Transverse colon (tissue), 4 donors: Measurements from ENCODE around the gene IFIT2. TPM values are rescaled to one million over a fixed set of nuclear protein-coding genes. Genes with fewer than 3 reads are reported as not detected.

Experiments
- DNase-seq: peaks from one replicate; pipeline ENCODE4 v3.0.0-alpha.2; 2019
- H3K27ac ChIP-seq, 4 donors: fragments of 200-600 bp; sonication (generic); 2 replicates each; pipeline ENCODE4 v1.5.1; 2016 to 2018; ENCODE audit warnings: inconsistent platforms in 4 of 4
- H3K27me3 ChIP-seq: fragments of 200-600 bp; sonication (generic); 2 replicates; pipeline ENCODE4 v1.5.1; 2017; ENCODE audit warnings: inconsistent platforms
- H3K36me3 ChIP-seq, 4 donors: fragments of 200-600 bp; sonication (generic); 2 replicates each; pipeline ENCODE4 v1.5.1; 2017 to 2019; ENCODE audit warnings: inconsistent platforms in 4 of 4
- H3K4me1 ChIP-seq, 4 donors: fragments of 200-600 bp; sonication (generic); 2 replicates each; pipeline ENCODE4 v1.5.1; 2017 to 2020; ENCODE audit warnings: inconsistent platforms in 4 of 4
- H3K4me3 ChIP-seq, 4 donors: fragments of 200-600 bp; sonication (generic); 1 replicate in 1 of 4; 2 replicates in 3 of 4; pipeline versions ENCODE4 v1.5.1 to v1.6.1; 2017 to 2019; ENCODE audit warnings: inconsistent platforms in 4 of 4
- H3K9me3 ChIP-seq, 2 donors: fragments of 200-600 bp; sonication (generic); 2 replicates each; pipeline ENCODE4 v1.5.1; 2017 to 2019; ENCODE audit warnings: inconsistent platforms in 2 of 2
- EP300 ChIP-seq: sonication (generic); formaldehyde crosslinking; IDR thresholded peaks from one replicate; pipeline ENCODE4 v1.6.1; 2017; ENCODE audit warnings: antibody characterized with exemption, low read depth
- POLR2A ChIP-seq: fragments of 450-650 bp; IDR thresholded peaks from one replicate; pipeline ENCODE4 v1.6.1; 2016; ENCODE audit warnings: antibody characterized with exemption, mild to moderate bottlenecking, moderate library complexity
- POLR2AphosphoS5 ChIP-seq, 3 donors: sonication (generic); formaldehyde crosslinking; IDR thresholded peaks; one replicate each; pipeline ENCODE4 v1.6.1; 2016; ENCODE audit warnings: antibody characterized with exemption in 3 of 3
- WGBS, 2 donors: methylation state at CpG; one replicate each; pipeline ENCODE4 v1.1.5; 2018; ENCODE audit warnings: low coverage in 1 of 2; 5-methylcytosine and 5-hydroxymethylcytosine counted together
- in situ Hi-C, 4 donors: fragments of 200-750 bp; cut with MboI; loops; one replicate each; pipeline versions ENCODE4 v1.15.0 to v1.15.1; 2017; ENCODE audit warnings: low sequenced_read_pairs in 3 of 4, low pct_ligation_motif_present in 1 of 4, low pct_unique_long_range_greater_than_20kb in 1 of 4
- intact Hi-C: fragments of 100-400 bp; cut with DNase I; formaldehyde crosslinking; loops from one replicate; pipeline ENCODE4 v1.15.1; 2023; ENCODE audit warnings: low total_unique reads
- total RNA-seq, 4 donors: library from RNA; depleted of rRNA; stranded (reverse); fragments of >200 nt; gene quantifications; one replicate each; pipeline ENCODE4 v1.1.0, GENCODE V29; 2016
- TF ChIP-seq, protein P1 (sequence below), 5 experiments: fragments of 200-600 bp in 3 of 5; fragments of 450-650 bp in 2 of 5; sonication (generic) in 3 of 5; IDR thresholded peaks; 1 replicate in 2 of 5; 2 replicates in 3 of 5; pipeline ENCODE4 v1.5.1; 2016 to 2017; ENCODE audit warnings: antibody characterized with exemption in 5 of 5, inconsistent platforms in 3 of 5, mild to moderate bottlenecking in 2 of 5, moderate library complexity in 1 of 5

Gene IFIT2
- total RNA-seq, 4 donors from 2014 or later = 0.20 to 7.0 (median 2.3) TPM

DNA sequence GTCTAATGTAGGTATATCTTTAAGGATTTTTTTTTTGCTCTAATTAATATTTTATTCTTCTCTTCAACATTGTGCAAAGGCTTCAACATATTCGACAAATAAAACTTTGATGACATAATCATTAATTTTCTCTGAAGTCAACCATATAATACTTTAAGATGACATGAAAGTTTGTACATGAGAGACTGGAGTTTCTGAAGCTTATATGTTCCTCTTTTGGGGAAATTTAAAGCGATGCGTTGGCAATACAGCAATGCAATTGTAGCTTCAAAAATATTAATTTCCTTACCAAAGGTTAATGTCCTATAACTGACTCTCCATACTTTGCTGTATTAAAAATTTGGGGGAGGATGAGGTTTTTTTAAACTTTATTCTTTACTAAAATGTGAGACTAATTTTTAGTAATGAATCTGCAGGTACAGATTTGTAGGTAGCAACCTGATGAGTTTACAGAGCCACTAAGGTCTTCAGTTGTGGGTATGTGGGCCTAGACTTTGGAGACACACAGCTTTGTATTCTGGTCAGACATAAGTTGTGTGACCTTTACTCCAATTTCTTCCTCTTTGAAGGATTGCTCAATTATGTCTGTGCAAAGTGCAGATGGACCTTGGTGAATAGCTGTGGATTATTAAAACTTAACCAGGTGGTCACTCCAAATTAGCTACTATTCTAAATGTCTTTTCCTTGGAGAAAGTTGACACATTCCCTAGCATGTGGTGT lies 32.3 kb upstream of the IFIT2 start:
- Histone ChIP-seq H3K27ac (no peak overlapping the region), H3K9me3 (no peaks in the 10 kb centered on the region), H3K27me3 (no peaks in the 10 kb centered on the region), H3K4me1 (peaks cover 0 to 7% (median 2%) of the 10 kb centered on the region in 4 donors), H3K4me3 (no peak overlapping the region), H3K36me3 (no peaks in the 10 kb centered on the region)
- 89 to 91% methylated on average over 3 of the region's 3 CpGs for WGBS, 2 donors
- TF ChIP-seq, protein P1, sequence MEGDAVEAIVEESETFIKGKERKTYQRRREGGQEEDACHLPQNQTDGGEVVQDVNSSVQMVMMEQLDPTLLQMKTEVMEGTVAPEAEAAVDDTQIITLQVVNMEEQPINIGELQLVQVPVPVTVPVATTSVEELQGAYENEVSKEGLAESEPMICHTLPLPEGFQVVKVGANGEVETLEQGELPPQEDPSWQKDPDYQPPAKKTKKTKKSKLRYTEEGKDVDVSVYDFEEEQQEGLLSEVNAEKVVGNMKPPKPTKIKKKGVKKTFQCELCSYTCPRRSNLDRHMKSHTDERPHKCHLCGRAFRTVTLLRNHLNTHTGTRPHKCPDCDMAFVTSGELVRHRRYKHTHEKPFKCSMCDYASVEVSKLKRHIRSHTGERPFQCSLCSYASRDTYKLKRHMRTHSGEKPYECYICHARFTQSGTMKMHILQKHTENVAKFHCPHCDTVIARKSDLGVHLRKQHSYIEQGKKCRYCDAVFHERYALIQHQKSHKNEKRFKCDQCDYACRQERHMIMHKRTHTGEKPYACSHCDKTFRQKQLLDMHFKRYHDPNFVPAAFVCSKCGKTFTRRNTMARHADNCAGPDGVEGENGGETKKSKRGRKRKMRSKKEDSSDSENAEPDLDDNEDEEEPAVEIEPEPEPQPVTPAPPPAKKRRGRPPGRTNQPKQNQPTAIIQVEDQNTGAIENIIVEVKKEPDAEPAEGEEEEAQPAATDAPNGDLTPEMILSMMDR (IDR thresholded peaks at IDR 0.05) = no peak
- TF ChIP-seq EP300 (no peak), POLR2AphosphoS5 (IDR thresholded peaks at IDR 0.05) (no peak), POLR2A (no peak)
- intact Hi-C loops = no loop called here
- DNase-seq = no peak
- in situ Hi-C loops = no loop called here

DNA sequence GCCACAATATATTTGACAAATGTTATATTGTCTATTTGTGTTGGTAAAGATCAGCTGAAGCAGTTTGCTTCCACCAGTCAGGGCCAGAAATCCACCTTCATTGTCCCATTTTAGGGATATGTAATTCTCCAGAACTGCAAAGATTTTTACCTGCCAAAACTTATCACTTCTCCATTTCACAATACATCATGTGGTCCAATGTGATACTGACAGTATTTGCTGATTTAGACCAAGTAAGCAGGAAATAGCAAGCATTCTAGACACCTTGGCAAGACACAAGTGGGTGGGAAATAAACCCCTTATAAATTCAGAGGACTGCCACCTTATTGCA lies 31.7 kb upstream of the IFIT2 start:
- H3K9me3 ChIP-seq = no peaks in the 10 kb centered on the region
- H3K4me3 ChIP-seq = no peak overlapping the region
- H3K36me3 ChIP-seq = no peaks in the 10 kb centered on the region
- in situ Hi-C loops = no loop called here
- no peaks in the 10 kb centered on the region for H3K27me3 ChIP-seq
- H3K4me1 ChIP-seq = peaks cover 0 to 9% (median 2%) of the 10 kb centered on the region in 4 donors
- no peak for DNase-seq
- no peak overlapping the region for H3K27ac ChIP-seq
- TF ChIP-seq, protein P1 (IDR thresholded peaks at IDR 0.05) = no peak
- TF ChIP-seq POLR2AphosphoS5 (IDR thresholded peaks at IDR 0.05) (no peak), EP300 (no peak), POLR2A (no peak)
- intact Hi-C loops = no loop called here

DNA sequence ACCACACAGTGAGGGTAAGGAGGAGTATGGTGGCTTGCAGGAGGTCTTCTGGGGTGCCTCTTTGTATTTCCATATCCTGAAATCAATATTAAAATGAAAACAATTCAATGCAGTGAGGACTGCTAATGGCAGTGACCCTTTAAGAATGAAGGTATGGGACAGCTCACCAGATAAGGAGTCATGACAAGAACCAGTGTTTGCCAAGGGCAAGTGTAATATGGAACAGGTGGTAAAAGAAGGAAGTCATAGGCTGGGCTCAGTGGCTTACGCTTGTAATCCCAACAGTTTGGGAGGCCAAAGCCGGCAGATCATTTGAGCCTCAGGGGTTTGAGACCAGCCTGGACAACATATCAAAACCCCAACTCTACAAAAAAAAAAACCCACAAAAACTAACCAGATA lies 30.3 kb upstream of the IFIT2 start:
- in situ Hi-C loops = no loop called here
- no peak for DNase-seq
- intact Hi-C loops = no loop called here
- no peaks in the 10 kb centered on the region for H3K9me3 ChIP-seq
- WGBS, 2 donors = 83 to 100% methylated on average over 2 of the region's 2 CpGs
- H3K4me1 ChIP-seq = peaks cover 0 to 11% (median 2%) of the 10 kb centered on the region in 4 donors
- no peak overlapping the region for H3K27ac ChIP-seq
- H3K36me3 ChIP-seq = no peaks in the 10 kb centered on the region
- no peak overlapping the region for H3K4me3 ChIP-seq
- no peaks in the 10 kb centered on the region for H3K27me3 ChIP-seq
- TF ChIP-seq, protein P1 (IDR thresholded peaks at IDR 0.05) = no peak
- TF ChIP-seq EP300 (no peak), POLR2AphosphoS5 (IDR thresholded peaks at IDR 0.05) (no peak), POLR2A (no peak)

DNA sequence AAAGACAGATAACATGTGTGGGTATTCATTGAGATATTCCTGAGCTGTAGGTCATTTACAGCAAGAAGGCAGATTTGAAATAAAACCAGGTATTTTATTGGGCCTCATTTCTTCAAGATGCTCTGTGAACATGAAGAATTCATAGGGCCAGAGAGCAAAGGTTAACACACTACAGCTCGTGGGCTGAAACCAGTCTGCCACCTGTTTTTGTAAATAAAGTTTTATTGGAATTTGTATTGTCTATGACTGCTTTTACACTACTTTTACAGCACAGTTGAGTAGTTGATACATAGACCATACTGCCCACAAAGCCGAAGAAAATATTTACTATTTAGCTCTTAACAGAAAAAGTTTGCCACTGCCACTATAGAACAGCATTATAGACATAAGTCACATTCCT lies 28.2 kb upstream of the IFIT2 start:
- in situ Hi-C loops (no loop called here), intact Hi-C loops (no loop called here)
- 36 to 50% methylated on average over 1 to 2 of the region's 2 CpGs for WGBS, 2 donors
- H3K9me3 ChIP-seq = no peaks in the 10 kb centered on the region
- H3K4me3 ChIP-seq = no peak overlapping the region
- no peak overlapping the region for H3K27ac ChIP-seq
- peaks cover 7 to 14% (median 11%) of the 10 kb centered on the region in 4 donors for H3K4me1 ChIP-seq
- DNase-seq = no peak
- no peaks in the 10 kb centered on the region for H3K36me3 ChIP-seq
- H3K27me3 ChIP-seq = no peaks in the 10 kb centered on the region
- TF ChIP-seq, protein P1 (IDR thresholded peaks at IDR 0.05) = no peak
- TF ChIP-seq POLR2AphosphoS5 (IDR thresholded peaks at IDR 0.05) (no peak), EP300 (no peak), POLR2A (no peak)
